ENCODE data around the gene KRT7.

KRT7 gene

GRCh38 chr12:52260361-52261207, 27.5 kb downstream of the KRT7 start:
- ChIA-PET CTCF (interaction anchor here (1.7 to 5.2 kb wide), 5 partner anchors 9 to 625 kb away, joined by 4 to 44 read pairs (median 23); no protein-coding TSS in a partner anchor), POLR2A (no interaction called here)
- DNase-seq (ENCODE audit: low read depth, low spot score): no peak
- TF ChIP-seq CTCF (IDR thresholded peaks at IDR 0.05; ENCODE audit: insufficient read depth, low read length, missing control alignments): no peak
- H3K4me3 ChIP-seq (ENCODE audit: low read depth, low read length): no peak overlapping the region

GRCh38 chr12:52261208-52261484, 28.1 kb downstream of the KRT7 start:
- no peak for DNase-seq (ENCODE audit: low read depth, low spot score)
- CTCF ChIA-PET: no interaction called here
- POLR2A ChIA-PET: no interaction called here
- no peak overlapping the region for H3K4me3 ChIP-seq (ENCODE audit: low read depth, low read length)
- no peak for TF ChIP-seq CTCF (IDR thresholded peaks at IDR 0.05; ENCODE audit: insufficient read depth, low read length, missing control alignments)

- POLR2A ChIA-PET: no interaction called here
- no peak for DNase-seq (ENCODE audit: low read depth, low spot score)
- no peak overlapping the region for H3K4me3 ChIP-seq (ENCODE audit: low read depth, low read length)
- TF ChIP-seq CTCF (IDR thresholded peaks at IDR 0.05; ENCODE audit: insufficient read depth, low read length, missing control alignments): no peak
- CTCF ChIA-PET: interaction anchor here (9.7 kb wide), 1 partner anchor 17 kb away, joined by 146 read pairs; no protein-coding TSS in a partner anchor
Measured at GRCh38 chr12:52262286-52262685, 29.2 kb downstream of the KRT7 start.

GRCh38 chr12:52263761-52264434, 30.9 kb downstream of the KRT7 start:
- TF ChIP-seq CTCF (IDR thresholded peaks at IDR 0.05; ENCODE audit: insufficient read depth, low read length, missing control alignments): no peak
- DNase-seq (ENCODE audit: low read depth, low spot score): no peak
- POLR2A ChIA-PET: no interaction called here
- CTCF ChIA-PET: interaction anchor here (0.6 to 9.7 kb wide), 5 partner anchors 9 to 22 kb away, joined by 3 to 146 read pairs (median 7); no protein-coding TSS in a partner anchor
- H3K4me3 ChIP-seq (ENCODE audit: low read depth, low read length): no peak overlapping the region

- TF ChIP-seq CTCF (IDR thresholded peaks at IDR 0.05; ENCODE audit: insufficient read depth, low read length, missing control alignments): no peak
- ChIA-PET CTCF (interaction anchor here (0.6 to 9.7 kb wide), 6 partner anchors 9 to 64 kb away, joined by 3 to 146 read pairs (median 7); no protein-coding TSS in a partner anchor), POLR2A (no interaction called here)
- no peak overlapping the region for H3K4me3 ChIP-seq (ENCODE audit: low read depth, low read length)
- DNase-seq (ENCODE audit: low read depth, low spot score): no peak
Measured at GRCh38 chr12:52264435-52264825, 31.4 kb downstream of the KRT7 start.

- CTCF ChIA-PET: interaction anchor here (1.3 to 9.7 kb wide), 4 partner anchors 9 to 62 kb away, joined by 3 to 146 read pairs (median 6); partner anchors contain the start of gene KRT86
- no peak for DNase-seq (ENCODE audit: low read depth, low spot score)
- H3K4me3 ChIP-seq (ENCODE audit: low read depth, low read length): no peak overlapping the region
- no peak for TF ChIP-seq CTCF (IDR thresholded peaks at IDR 0.05; ENCODE audit: insufficient read depth, low read length, missing control alignments)
- POLR2A ChIA-PET: no interaction called here
Measured at GRCh38 chr12:52266514-52266913, 33.5 kb downstream of the KRT7 start.
